Stomach (tissue), 9 donors: Measurements from ENCODE around the gene DPYSL5. TPM values are rescaled to one million over a fixed set of nuclear protein-coding genes. Genes with fewer than 3 reads are reported as not detected.

Experiments used
- DNase-seq, 2 donors: peaks; one replicate each; pipeline versions ENCODE4 v3.0.0 to v3.0.0-alpha.2; 2013 to 2019
- H3K27ac ChIP-seq, 5 donors: fragments of 200-600 bp in 4 of 5; sonication (generic) in 4 of 5; one replicate each; pipeline ENCODE4 v1.5.1; 2013 to 2019; ENCODE audit warnings: mild to moderate bottlenecking in 1 of 5, moderate library complexity in 1 of 5
- H3K27me3 ChIP-seq, 3 donors: fragments of 200-600 bp; sonication (generic); one replicate each; pipeline ENCODE4 v1.5.1; 2017 to 2019; ENCODE audit warnings: mixed run types in 1 of 3
- H3K36me3 ChIP-seq, 4 donors: fragments of 200-600 bp; sonication (generic); 1 replicate in 3 of 4; 2 replicates in 1 of 4; pipeline ENCODE4 v1.5.1; 2016 to 2019
- H3K4me1 ChIP-seq, 4 donors: fragments of 200-600 bp; sonication (generic); one replicate each; pipeline ENCODE4 v1.5.1; 2016 to 2019
- H3K4me3 ChIP-seq, 4 donors: fragments of 200-600 bp; sonication (generic) in 3 of 4; one replicate each; pipeline ENCODE4 v1.5.1; 2016 to 2019; ENCODE audit warnings: mild to moderate bottlenecking in 1 of 4
- H3K9me3 ChIP-seq, 4 donors: fragments of 200-600 bp; sonication (generic); one replicate each; pipeline ENCODE4 v1.5.1; 2016 to 2019
- CTCF ChIP-seq, 7 experiments: fragments of 450-650 bp in 4 of 7; fragments of 200-600 bp in 3 of 7; sonication (generic) in 3 of 7; IDR thresholded peaks; one replicate each; pipeline ENCODE4 v1.5.1; 2016 to 2019; ENCODE audit warnings: antibody characterized with exemption in 7 of 7, control low read depth in 2 of 7, mild to moderate bottlenecking in 1 of 7
- EP300 ChIP-seq: sonication (generic); formaldehyde crosslinking; IDR thresholded peaks from one replicate; pipeline ENCODE4 v1.6.1; 2017; ENCODE audit warnings: antibody characterized with exemption
- POLR2A ChIP-seq, 4 donors: fragments of 450-650 bp; IDR thresholded peaks; one replicate each; pipeline ENCODE4 v1.6.1; 2016; ENCODE audit warnings: antibody characterized with exemption in 4 of 4, control low read depth in 2 of 4, mild to moderate bottlenecking in 1 of 4, moderate library complexity in 1 of 4
- POLR2AphosphoS5 ChIP-seq, 3 donors: sonication (generic); formaldehyde crosslinking; IDR thresholded peaks; one replicate each; pipeline ENCODE4 v1.6.1; 2016; ENCODE audit warnings: antibody characterized with exemption in 3 of 3
- WGBS, 5 donors: extraction: QIAGEN DNeasy Blood & Tissue Kit in 3 of 5; methylation state at CpG; one replicate each; pipeline versions ENCODE4 v1.1.5 to v1.1.7; 2013 to 2018; 5-methylcytosine and 5-hydroxymethylcytosine counted together
- intact Hi-C: fragments of 100-400 bp; cut with DNase I; formaldehyde crosslinking; loops from one replicate; pipeline ENCODE4 v1.15.1; 2023; ENCODE audit warnings: low total_unique reads
- polyA plus RNA-seq, 3 donors: library from polyadenylated mRNA; stranded (reverse); fragments of 200-250 nt; gene quantifications; one replicate each; pipeline ENCODE4 v1.2.3, GENCODE V29; 2013
- total RNA-seq, 5 donors: library from RNA; depleted of rRNA; stranded (reverse); fragments of >200 nt; gene quantifications; one replicate each; pipeline versions ENCODE4 v1.1.0 to v1.2.3, GENCODE V29; 2014 to 2016
- donor health status: healthy with polysubstance abuse.
- donor health status: Bipolar disorder and iron deficiency.
- donor health status: healthy.

Gene DPYSL5
- total and polyA plus RNA-seq, 8 donors, result 0.06 to 0.55 TPM; not detected in 6

GRCh38 chr2:26853751-26854150 lies 5.8 kb downstream of the DPYSL5 start:
- intact Hi-C loops, result no loop called here
- no peak overlapping the region for H3K27ac ChIP-seq
- peaks cover 12 to 93% (median 52%) of the 10 kb centered on the region in 3 donors for H3K27me3 ChIP-seq

GRCh38 chr2:26854283-26854827 lies 6.4 kb downstream of the DPYSL5 start:
- TF ChIP-seq POLR2AphosphoS5 (IDR thresholded peaks at IDR 0.05) (no peak), POLR2A (IDR thresholded peaks at IDR 0.05) (no peak), EP300 (no peak), CTCF (IDR thresholded peaks at IDR 0.05) (no peak)
- Histone ChIP-seq H3K9me3 (no peaks in the 10 kb centered on the region), H3K4me1 (peaks cover 6 to 8% (median 7%) of the 10 kb centered on the region in 4 donors), H3K36me3 (no peaks in the 10 kb centered on the region), H3K27me3 (peaks cover 6 to 88% (median 46%) of the 10 kb centered on the region in 3 donors), H3K4me3 (no peak overlapping the region), H3K27ac (no peak overlapping the region)
- intact Hi-C loops, result no loop called here
- 52 to 67% (median 55%) methylated on average over 1 of the region's 1 CpG for WGBS, 5 donors
- DNase-seq, result no peak

More at GRCh38 chr2:26853751-26854150, 5.8 kb downstream of the DPYSL5 start:
- H3K4me1 ChIP-seq, result peaks cover 12 to 14% (median 13%) of the 10 kb centered on the region in 4 donors
- H3K4me3 ChIP-seq, result no peak overlapping the region
- TF ChIP-seq POLR2AphosphoS5 (IDR thresholded peaks at IDR 0.05) (no peak), POLR2A (IDR thresholded peaks at IDR 0.05) (no peak), CTCF (IDR thresholded peaks at IDR 0.05) (no peak), EP300 (no peak)
- DNase-seq, result no peak
- no peaks in the 10 kb centered on the region for H3K36me3 ChIP-seq
- H3K9me3 ChIP-seq, result no peaks in the 10 kb centered on the region

GRCh38 chr2:26855466-26855865 lies 7.5 kb downstream of the DPYSL5 start:
- no peaks in the 10 kb centered on the region for H3K4me1 ChIP-seq
- no peak for TF ChIP-seq CTCF (IDR thresholded peaks at IDR 0.05)
- no peak for TF ChIP-seq POLR2AphosphoS5 (IDR thresholded peaks at IDR 0.05)
- TF ChIP-seq EP300, result no peak
- no peak for TF ChIP-seq POLR2A (IDR thresholded peaks at IDR 0.05)
- no peak for DNase-seq
- H3K9me3 ChIP-seq, result no peaks in the 10 kb centered on the region
- H3K36me3 ChIP-seq, result no peaks in the 10 kb centered on the region
- intact Hi-C loops, result no loop called here
- H3K4me3 ChIP-seq, result no peak overlapping the region
- peaks cover 0 to 87% (median 40%) of the 10 kb centered on the region in 3 donors for H3K27me3 ChIP-seq
- 75 to 79% (median 76%) methylated on average over 7 of the region's 7 CpGs for WGBS, 5 donors
- no peak overlapping the region for H3K27ac ChIP-seq

- no peak for DNase-seq
- 75 to 88% (median 82%) methylated on average over 4 of the region's 4 CpGs for WGBS, 5 donors
Observed at GRCh38 chr2:26859622-26860021, 11.7 kb downstream of the DPYSL5 start.

More at GRCh38 chr2:26859622-26860021, 11.7 kb downstream of the DPYSL5 start:
- no peaks in the 10 kb centered on the region for H3K9me3 ChIP-seq
- no peak overlapping the region for H3K27ac ChIP-seq
- no peak overlapping the region for H3K4me3 ChIP-seq
- peaks cover 0 to 52% (median 33%) of the 10 kb centered on the region in 3 donors for H3K27me3 ChIP-seq
- TF ChIP-seq POLR2AphosphoS5 (IDR thresholded peaks at IDR 0.05), result no peak
- TF ChIP-seq CTCF (IDR thresholded peaks at IDR 0.05), result no peak
- no peak for TF ChIP-seq POLR2A (IDR thresholded peaks at IDR 0.05)
- no peak for TF ChIP-seq EP300
- intact Hi-C loops, result no loop called here
- H3K4me1 ChIP-seq, result no peaks in the 10 kb centered on the region
- no peaks in the 10 kb centered on the region for H3K36me3 ChIP-seq
